Measurements from ENCODE around the gene ZFAND3.

GRCh38 chr6:37884548-37884947, 65.0 kb downstream of the ZFAND3 start:
- TF ChIP-seq ZNF274 (IDR thresholded peaks at IDR 0.05; ENCODE audit: low read depth, low read length) (no peak), YY1 (IDR thresholded peaks at IDR 0.05; ENCODE audit: insufficient read depth, insufficient read length) (no peak)

Data from NT2/D1 (cell line).